Activated T-cell treated with anti-CD3 and anti-CD28 coated beads for 48 hours (primary cell): ENCODE results near the gene PLCL2.
"Not testable (repeated sequence)": the region's sequence is repeated elsewhere in the genome, so short reads cannot be mapped to it uniquely, and the experiment has no call there.

Source experiments
- DNase-seq: peaks from one replicate; pipeline ENCODE4 v3.0.0-alpha.2; 2020; ENCODE audit warnings: low read depth

Gene PLCL2

GRCh38 chr3:16978234-16978920 is 93.6 kb downstream of the PLCL2 start:
- no peak for DNase-seq

- no peak for DNase-seq
Observed at GRCh38 chr3:16978921-16979271, 94.1 kb downstream of the PLCL2 start.

DNA sequence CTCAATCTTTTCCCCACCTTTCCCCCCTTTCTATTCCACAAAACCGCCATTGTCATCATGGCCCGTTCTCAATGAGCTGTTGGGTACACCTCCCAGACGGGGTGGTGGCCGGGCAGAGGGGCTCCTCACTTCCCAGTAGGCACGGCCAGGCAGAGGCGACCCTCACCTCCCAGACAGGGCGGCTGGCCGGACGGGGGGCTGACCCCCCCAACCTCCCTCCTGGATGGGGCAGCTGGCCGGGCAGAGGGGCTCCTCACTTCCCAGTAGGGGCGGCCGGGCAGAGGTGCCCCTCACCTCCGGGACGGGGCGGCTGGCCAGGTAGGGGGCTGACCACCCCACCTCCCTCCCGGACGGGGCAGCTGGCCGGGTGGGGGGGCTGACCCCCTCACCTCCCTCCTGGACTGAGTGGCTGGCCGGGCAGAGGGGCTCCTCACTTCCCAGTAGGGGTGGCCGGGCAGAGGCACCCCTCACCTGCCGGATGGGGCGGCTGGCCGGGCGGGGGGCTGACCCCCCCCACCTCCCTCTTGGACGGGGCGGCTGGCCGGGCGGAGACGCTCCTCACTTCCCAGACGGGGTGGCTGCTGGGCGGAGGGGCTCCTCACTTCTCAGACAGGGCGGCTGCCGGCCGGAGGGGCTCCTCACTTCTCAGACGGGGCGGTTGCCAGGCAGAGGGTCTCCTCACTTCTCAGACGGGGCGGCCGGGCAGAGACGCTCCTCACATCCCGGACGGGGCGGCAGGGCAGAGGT is 95.2 kb downstream of the PLCL2 start:
- not testable (repeated sequence) for DNase-seq

GRCh38 chr3:16980526-16980925 is 95.8 kb downstream of the PLCL2 start:
- DNase-seq, result not testable (repeated sequence)

- no peak for DNase-seq
Observed at GRCh38 chr3:16982460-16982859, 97.7 kb downstream of the PLCL2 start.

GRCh38 chr3:16985608-16986007 is 100.9 kb downstream of the PLCL2 start:
- no peak for DNase-seq

DNA sequence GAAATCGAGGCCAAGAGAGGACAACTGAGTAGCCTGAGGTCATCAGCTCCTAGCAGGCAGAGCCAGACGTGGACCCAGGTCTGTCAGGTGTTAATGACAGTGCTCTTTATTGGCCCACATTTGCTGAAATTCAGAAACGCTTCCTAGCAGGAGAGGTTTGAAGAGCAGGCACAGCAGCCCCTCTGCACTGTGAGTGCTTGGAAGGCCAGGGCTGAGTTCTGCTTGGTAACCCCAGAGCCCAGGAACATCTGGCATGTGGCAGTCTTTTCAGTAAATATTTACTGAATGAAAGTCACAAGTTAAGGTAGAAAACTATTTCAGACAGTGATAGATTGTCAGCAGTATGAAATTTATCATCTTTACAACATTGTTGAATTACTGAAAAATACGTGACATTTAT is 102.4 kb downstream of the PLCL2 start:
- DNase-seq, result no peak

DNA sequence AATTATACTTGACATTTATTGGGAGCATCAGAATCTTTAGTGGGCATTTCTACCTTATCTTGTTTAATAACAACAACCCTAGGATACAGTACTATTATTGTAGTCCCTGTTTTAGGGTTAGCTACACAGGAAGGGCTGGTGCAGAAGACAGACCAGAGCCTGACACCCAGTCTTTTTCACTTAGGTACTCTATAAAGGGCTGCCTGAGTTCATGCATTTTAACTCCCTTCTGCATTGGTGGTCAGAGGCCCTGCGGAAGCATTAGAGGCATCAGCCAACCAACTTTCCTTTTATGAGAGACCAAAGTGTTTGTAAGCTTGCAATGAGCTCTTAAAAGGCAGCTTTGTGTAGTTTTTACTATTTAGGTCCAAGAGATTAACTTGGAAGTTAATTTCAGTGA is 105.4 kb downstream of the PLCL2 start:
- no peak for DNase-seq

DNA sequence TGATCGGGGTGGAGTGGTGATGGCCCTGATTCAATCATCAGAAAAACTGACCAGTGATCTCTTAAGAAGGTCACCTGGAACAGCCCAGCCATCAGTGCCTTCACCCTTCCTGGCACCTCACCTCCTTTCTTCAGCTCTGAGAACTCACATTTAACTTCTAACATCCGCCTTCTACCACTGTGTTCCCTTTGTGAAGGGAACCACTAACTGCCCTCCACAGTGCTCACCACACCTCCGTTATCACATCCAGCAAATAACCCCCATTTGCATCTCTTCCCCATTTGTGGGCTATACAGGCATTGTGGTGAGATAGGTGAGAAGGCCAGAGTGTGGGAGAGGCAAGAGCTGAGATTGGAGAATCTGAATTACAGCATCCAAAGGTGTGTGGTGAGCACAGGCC is 107.4 kb downstream of the PLCL2 start:
- no peak for DNase-seq

DNA sequence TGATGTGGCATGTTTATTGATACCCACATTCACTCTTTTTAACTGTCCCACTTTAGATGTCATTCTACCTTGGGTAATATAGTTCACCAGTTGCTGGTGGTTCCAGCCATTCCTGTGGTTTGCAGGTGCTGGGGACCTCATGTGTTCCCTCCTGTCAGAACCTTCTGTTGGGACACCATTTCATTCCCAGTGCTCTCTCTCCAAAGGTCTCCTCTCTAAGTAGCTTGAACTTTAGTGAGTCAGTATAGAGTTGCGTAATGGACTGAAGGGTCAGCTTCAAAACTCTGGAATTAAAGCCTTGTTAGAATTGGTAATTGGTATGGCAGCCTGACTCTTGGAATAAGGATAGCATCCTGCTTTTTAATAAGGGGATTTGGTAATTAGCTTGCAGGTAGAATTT is 108.5 kb downstream of the PLCL2 start:
- no peak for DNase-seq

- DNase-seq, result no peak
Observed at GRCh38 chr3:16994854-16995525, 110.2 kb downstream of the PLCL2 start.

GRCh38 chr3:16995601-16996000 is 110.8 kb downstream of the PLCL2 start:
- no peak for DNase-seq

GRCh38 chr3:16998236-16998923 is 113.6 kb downstream of the PLCL2 start:
- no peak for DNase-seq

DNA sequence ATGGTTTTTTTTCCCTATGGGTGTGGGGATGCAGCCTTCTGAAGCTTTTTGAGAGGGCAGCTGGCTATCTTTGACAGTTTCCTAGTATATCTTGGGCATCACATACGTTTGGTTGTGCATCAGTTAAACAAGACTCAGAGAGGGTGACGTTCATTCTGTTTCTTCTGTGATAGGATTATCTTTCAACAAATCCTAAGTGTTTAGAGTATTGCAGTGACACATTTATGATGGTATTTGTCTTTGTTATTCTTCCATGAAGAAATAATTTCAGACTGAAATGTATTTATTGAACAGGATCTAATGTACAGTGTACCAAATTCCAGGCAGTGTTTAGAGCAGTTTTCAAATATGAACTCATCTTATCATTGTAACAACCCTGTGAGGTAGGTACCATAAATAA is 114.4 kb downstream of the PLCL2 start:
- DNase-seq, result no peak

DNA sequence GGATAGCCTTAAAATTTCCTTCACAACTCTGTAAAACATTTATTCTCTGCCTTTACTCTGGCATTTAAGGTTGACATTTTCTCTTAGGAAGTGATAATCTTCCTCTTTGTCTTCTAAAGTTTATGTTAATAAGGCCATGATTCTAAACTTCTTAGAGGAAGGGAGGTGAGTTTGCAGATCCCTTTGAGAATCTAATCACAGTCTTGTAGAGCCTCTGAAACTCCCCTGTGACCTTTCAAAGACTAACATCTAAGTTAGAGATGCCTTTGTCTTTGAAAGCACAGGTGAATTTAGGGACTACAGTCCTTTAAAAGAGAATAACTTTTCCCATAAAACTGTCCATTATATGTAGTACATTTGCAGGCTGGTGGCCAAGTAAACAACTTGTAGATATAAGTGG is 115.1 kb downstream of the PLCL2 start:
- DNase-seq, result no peak

DNA sequence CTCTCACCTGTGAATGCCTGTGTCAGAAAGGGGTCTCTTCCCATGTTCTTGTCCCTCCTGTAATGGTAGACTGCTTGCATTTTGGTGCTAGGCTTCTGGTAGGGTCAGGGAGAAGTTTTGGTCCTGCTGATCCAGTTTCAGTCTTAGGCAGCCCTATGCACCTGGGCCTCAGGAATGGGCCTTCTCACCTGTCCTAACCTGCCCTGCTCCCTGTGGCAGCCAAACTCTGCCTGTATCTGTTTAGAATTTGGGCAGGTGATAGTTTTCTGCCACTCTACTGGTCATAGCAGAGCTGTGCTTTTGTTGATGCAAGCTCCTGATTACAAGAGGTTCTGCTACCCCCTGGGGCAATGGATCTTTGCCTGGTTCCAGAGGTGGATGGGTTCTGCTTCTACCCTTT is 118.7 kb downstream of the PLCL2 start:
- no peak for DNase-seq

- no peak for DNase-seq
Observed at GRCh38 chr3:17006132-17006852, 121.5 kb downstream of the PLCL2 start.

- DNase-seq, result no peak
Observed at GRCh38 chr3:17007284-17007683, 122.5 kb downstream of the PLCL2 start.

DNA sequence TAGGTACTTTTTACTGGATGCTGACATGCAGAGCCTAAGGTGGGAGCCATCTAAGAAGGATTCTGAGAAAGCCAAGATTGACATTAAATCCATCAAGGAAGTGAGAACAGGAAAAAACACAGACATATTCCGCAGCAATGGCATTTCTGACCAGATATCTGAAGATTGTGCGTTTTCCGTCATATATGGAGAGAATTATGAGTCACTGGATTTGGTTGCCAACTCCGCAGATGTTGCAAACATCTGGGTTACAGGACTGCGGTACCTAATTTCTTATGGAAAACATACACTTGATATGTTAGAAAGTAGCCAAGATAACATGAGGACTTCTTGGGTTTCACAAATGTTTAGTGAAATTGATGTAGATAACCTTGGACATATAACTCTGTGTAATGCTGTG is 125.1 kb downstream of the PLCL2 start:
- DNase-seq, result no peak

GRCh38 chr3:17011728-17012338 is 127.1 kb downstream of the PLCL2 start:
- DNase-seq, result no peak

DNA sequence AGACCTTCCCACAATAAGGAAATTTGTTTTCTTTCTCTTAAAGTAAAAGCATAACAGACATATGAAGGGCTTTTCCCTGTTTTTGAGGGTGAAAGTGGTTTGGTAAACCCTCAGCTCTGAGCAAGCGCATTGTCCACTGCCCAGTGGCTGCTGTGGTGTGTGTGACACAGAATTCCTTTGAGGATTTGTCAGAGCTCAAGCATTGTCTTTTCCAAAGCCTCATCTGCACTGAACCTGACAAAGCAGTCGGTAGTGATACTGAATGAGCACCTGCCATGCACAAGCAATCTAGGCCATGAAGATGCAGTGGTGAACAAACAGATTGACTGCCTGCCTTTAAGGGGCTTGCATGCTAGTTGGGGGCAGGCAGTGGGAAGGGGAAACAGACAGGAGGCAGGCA is 128.3 kb downstream of the PLCL2 start:
- DNase-seq, result no peak

DNA sequence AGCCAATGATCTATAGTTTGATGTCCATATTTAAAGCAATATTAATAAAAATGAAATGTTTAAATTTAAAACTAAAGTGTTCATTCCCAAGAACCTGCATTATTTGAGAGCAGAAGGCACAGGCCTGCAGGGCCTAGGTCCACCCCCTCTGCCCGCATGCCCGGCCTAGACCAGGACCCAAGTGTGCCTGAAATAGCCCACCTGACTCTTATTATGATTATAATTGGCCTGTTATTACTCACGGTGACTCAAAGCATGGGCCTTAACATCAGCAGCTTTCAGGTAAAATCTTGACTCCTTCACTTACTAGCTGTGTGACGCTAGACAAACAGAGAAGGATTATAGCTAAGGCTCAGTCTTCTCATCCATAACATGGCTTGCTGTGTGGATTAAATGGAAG is 128.8 kb downstream of the PLCL2 start:
- no peak for DNase-seq
